Panc1 (cell line): ENCODE results near the gene ADCY1. TPM values are rescaled to one million over a fixed set of nuclear protein-coding genes. Genes with fewer than 3 reads are reported as not detected.

Source experiments
- ATAC-seq: fragments of 200-7000 bp; cut with Tn5 transposase; 2 replicates; pipeline ENCODE4 v1.9.1; 2020; ENCODE audit warnings: mild to moderate bottlenecking, moderate library complexity
- BruUV-seq: library from RNA; stranded (reverse); fragments of 400-500 nt; replicated peaks from 2 replicates; lab custom pipeline; 2021; lab: Mats Ljungman, UMichigan
- CTCF ChIA-PET: fragments of 300-600 bp; sonication (Branson Sonifier 250); formaldehyde crosslinking; loops from one replicate; lab custom pipeline; 2022; ENCODE audit warnings: antibody characterized with exemption; lab: Charles Lee
- POLR2A ChIA-PET: fragments of 300-600 bp; sonication (Branson Sonifier 250); formaldehyde crosslinking; loops from one replicate; lab custom pipeline; 2022; ENCODE audit warnings: antibody characterized with exemption; lab: Charles Lee
- DNase-seq: peaks from one replicate; pipeline ENCODE4 v3.0.0-alpha.2; 2010; ENCODE audit warnings: low read depth, low spot score
- H3K27ac ChIP-seq: 2 replicates; pipeline ENCODE4 v1.5.1; 2011; ENCODE audit warnings: mild to moderate bottlenecking, low read length, inconsistent platforms
- H3K27me3 ChIP-seq: fragments of 200-500 bp; sonication (Bioruptor generic); 2 replicates; pipeline ENCODE4 v1.6.0; 2014; ENCODE audit warnings: low read length, inconsistent platforms; ENCODE audit not compliant: control insufficient read depth, insufficient read depth
- H3K36me3 ChIP-seq: fragments of 200-500 bp; sonication (Bioruptor generic); 2 replicates; pipeline ENCODE4 v1.5.1; 2014; ENCODE audit warnings: inconsistent platforms, mild to moderate bottlenecking, low read length, moderate library complexity; ENCODE audit not compliant: control insufficient read depth, insufficient read depth
- H3K4me1 ChIP-seq: 2 replicates; pipeline ENCODE4 v1.5.1; 2011; ENCODE audit warnings: inconsistent platforms, mild to moderate bottlenecking, low read length, moderate library complexity; ENCODE audit not compliant: control insufficient read depth, insufficient read depth
- H3K4me3 ChIP-seq, 2 experiments: 2 replicates each; pipeline ENCODE4 v1.5.1; 2011 to 2012; ENCODE audit warnings: low read depth in 2 of 2, low read length in 2 of 2, mild to moderate bottlenecking in 2 of 2, inconsistent platforms in 1 of 2, moderate library complexity in 1 of 2
- H3K9me3 ChIP-seq: fragments of 200-500 bp; sonication (Bioruptor generic); 2 replicates; pipeline ENCODE4 v1.5.1; 2014; ENCODE audit warnings: low read depth, mild to moderate bottlenecking, inconsistent platforms, low read length, moderate library complexity; ENCODE audit not compliant: control insufficient read depth, insufficient read depth
- POLR2AphosphoS5 ChIP-seq: IDR thresholded peaks from 2 replicates; pipeline ENCODE4 v1.6.1; 2012; ENCODE audit warnings: mild to moderate bottlenecking, low read depth, low read length, moderate library complexity
- SIN3A ChIP-seq: IDR thresholded peaks from 2 replicates; pipeline ENCODE4 v1.6.1; 2012; ENCODE audit warnings: low read depth, mild to moderate bottlenecking, low read length, moderate library complexity, borderline replicate concordance; ENCODE audit not compliant: insufficient read depth
- TCF7L2 ChIP-seq: IDR thresholded peaks from 2 replicates; pipeline ENCODE4 v1.6.1; 2011; ENCODE audit warnings: mild to moderate bottlenecking, low read depth, low read length, inconsistent platforms
- in situ Hi-C: cut with HindIII; loops from 2 replicates; pipeline ENCODE4 v1.10.0; 2016; ENCODE audit warnings: low sequenced_read_pairs, low pct_unique_long_range_greater_than_20kb
- intact Hi-C: fragments of 100-400 bp; cut with micrococcal nuclease; formaldehyde crosslinking; loops from one replicate; pipeline ENCODE4 v1.10.0; 2022; ENCODE audit not compliant: unreplicated experiment
- total RNA-seq: library from RNA; stranded (reverse); gene quantifications from one replicate; pipeline ENCODE4 v1.2.1, GENCODE V29; 2021; ENCODE audit not compliant: unreplicated experiment
- TF ChIP-seq, protein P1 (sequence below): fragments of 450-650 bp; IDR thresholded peaks from 2 replicates; pipeline ENCODE4 v1.5.1; 2017; ENCODE audit warnings: mild to moderate bottlenecking
- TF ChIP-seq, protein P2 (sequence below), 2 experiments: IDR thresholded peaks; 2 replicates each; pipeline ENCODE4 v1.6.1; 2011 to 2012; ENCODE audit warnings: low read depth in 2 of 2, control low read depth in 1 of 2, low read length in 1 of 2, mild to moderate bottlenecking in 1 of 2, moderate library complexity in 1 of 2; ENCODE audit not compliant: insufficient read depth in 1 of 2

The ADCY1 gene
- total RNA-seq, 1 experiment from 2014 or later: 2.1 TPM

DNA sequence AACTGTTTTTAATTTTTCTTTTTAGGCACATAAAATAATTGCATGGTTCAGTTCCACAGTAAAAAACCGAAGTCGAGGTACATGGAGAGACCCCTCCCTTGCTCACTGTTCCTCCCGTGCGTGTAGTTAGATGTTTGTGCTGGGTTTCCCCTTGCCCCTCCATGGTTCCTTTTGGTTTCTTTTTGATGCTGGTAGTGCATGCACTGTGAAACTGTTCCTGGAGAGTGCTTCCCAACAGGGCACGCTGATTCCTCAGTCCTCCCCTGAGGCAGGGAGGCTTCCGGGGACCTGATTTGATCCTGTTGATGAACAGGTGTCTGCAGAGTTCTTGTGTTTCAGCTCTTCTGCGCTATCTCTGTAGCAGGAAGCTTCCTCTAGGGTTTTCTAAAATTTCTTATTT lies 69.5 kb downstream of the ADCY1 start:
- H3K27ac ChIP-seq: no peak overlapping the region
- ATAC-seq (no peak), DNase-seq (no peak)
- no peak for TF ChIP-seq TCF7L2
- TF ChIP-seq, protein P1, sequence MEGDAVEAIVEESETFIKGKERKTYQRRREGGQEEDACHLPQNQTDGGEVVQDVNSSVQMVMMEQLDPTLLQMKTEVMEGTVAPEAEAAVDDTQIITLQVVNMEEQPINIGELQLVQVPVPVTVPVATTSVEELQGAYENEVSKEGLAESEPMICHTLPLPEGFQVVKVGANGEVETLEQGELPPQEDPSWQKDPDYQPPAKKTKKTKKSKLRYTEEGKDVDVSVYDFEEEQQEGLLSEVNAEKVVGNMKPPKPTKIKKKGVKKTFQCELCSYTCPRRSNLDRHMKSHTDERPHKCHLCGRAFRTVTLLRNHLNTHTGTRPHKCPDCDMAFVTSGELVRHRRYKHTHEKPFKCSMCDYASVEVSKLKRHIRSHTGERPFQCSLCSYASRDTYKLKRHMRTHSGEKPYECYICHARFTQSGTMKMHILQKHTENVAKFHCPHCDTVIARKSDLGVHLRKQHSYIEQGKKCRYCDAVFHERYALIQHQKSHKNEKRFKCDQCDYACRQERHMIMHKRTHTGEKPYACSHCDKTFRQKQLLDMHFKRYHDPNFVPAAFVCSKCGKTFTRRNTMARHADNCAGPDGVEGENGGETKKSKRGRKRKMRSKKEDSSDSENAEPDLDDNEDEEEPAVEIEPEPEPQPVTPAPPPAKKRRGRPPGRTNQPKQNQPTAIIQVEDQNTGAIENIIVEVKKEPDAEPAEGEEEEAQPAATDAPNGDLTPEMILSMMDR: no peak
- TF ChIP-seq POLR2AphosphoS5: no peak
- TF ChIP-seq SIN3A: no peak
- TF ChIP-seq, protein P2, sequence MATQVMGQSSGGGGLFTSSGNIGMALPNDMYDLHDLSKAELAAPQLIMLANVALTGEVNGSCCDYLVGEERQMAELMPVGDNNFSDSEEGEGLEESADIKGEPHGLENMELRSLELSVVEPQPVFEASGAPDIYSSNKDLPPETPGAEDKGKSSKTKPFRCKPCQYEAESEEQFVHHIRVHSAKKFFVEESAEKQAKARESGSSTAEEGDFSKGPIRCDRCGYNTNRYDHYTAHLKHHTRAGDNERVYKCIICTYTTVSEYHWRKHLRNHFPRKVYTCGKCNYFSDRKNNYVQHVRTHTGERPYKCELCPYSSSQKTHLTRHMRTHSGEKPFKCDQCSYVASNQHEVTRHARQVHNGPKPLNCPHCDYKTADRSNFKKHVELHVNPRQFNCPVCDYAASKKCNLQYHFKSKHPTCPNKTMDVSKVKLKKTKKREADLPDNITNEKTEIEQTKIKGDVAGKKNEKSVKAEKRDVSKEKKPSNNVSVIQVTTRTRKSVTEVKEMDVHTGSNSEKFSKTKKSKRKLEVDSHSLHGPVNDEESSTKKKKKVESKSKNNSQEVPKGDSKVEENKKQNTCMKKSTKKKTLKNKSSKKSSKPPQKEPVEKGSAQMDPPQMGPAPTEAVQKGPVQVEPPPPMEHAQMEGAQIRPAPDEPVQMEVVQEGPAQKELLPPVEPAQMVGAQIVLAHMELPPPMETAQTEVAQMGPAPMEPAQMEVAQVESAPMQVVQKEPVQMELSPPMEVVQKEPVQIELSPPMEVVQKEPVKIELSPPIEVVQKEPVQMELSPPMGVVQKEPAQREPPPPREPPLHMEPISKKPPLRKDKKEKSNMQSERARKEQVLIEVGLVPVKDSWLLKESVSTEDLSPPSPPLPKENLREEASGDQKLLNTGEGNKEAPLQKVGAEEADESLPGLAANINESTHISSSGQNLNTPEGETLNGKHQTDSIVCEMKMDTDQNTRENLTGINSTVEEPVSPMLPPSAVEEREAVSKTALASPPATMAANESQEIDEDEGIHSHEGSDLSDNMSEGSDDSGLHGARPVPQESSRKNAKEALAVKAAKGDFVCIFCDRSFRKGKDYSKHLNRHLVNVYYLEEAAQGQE (IDR thresholded peaks at IDR 0.05; ENCODE audit: insufficient read depth in 1 of 2, low read depth in 2 of 2, low read length in 1 of 2): no peak
- H3K4me1 ChIP-seq: no peaks in the 10 kb centered on the region
- POLR2A ChIA-PET: no interaction called here
- no peak overlapping the region for H3K4me3 ChIP-seq
- in situ Hi-C loops: no loop called here
- H3K9me3 ChIP-seq: no peaks in the 10 kb centered on the region
- no TSS peak for BruUV-seq
- intact Hi-C loops: no loop called here
- CTCF ChIA-PET: no interaction called here
- H3K36me3 ChIP-seq: no peaks in the 10 kb centered on the region
- peaks cover 2% of the 10 kb centered on the region; the same call in 1 of the 2 replicates for H3K27me3 ChIP-seq

DNA sequence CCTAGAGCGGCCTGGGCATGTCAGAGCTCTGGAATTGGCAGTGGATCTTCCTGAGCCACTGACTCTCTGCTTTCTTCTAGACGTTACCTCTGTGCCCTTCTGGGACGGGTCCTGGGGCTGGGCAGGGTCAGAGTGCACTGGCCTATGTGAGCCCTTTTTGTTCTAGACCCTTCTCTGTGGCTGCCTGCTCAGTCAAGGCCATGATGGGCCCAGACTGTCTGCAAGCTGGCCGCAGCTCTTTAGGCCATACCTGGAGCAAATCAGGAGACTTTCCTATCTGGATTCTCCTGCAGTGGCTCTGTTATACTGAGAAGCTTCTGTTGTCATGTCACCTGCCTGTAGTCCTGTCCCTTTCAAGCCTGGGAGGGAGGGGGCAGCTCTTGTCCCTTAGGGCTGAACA lies 70.1 kb downstream of the ADCY1 start:
- ATAC-seq: no peak
- Histone ChIP-seq H3K4me1 (no peaks in the 10 kb centered on the region), H3K4me3 (no peak overlapping the region), H3K36me3 (no peaks in the 10 kb centered on the region), H3K9me3 (no peaks in the 10 kb centered on the region), H3K27ac (no peak overlapping the region), H3K27me3 (peaks cover 4% of the 10 kb centered on the region; the same call in 1 of the 2 replicates)
- TF ChIP-seq, protein P1: no peak
- TF ChIP-seq, protein P2 (IDR thresholded peaks at IDR 0.05; ENCODE audit: insufficient read depth in 1 of 2, low read depth in 2 of 2, low read length in 1 of 2): no peak
- TF ChIP-seq SIN3A (no peak), TCF7L2 (no peak), POLR2AphosphoS5 (no peak)
- intact Hi-C loops (no loop called here), in situ Hi-C loops (no loop called here)
- BruUV-seq: no TSS peak
- no peak for DNase-seq
- CTCF ChIA-PET: no interaction called here
- POLR2A ChIA-PET: no interaction called here
